ENCODE results near the gene CLGN. TPM values are rescaled to one million over a fixed set of nuclear protein-coding genes. Genes with fewer than 3 reads are reported as not detected.

The CLGN gene
- total RNA-seq, 1 donor from 2014 or later, result 76.3 TPM

DNA sequence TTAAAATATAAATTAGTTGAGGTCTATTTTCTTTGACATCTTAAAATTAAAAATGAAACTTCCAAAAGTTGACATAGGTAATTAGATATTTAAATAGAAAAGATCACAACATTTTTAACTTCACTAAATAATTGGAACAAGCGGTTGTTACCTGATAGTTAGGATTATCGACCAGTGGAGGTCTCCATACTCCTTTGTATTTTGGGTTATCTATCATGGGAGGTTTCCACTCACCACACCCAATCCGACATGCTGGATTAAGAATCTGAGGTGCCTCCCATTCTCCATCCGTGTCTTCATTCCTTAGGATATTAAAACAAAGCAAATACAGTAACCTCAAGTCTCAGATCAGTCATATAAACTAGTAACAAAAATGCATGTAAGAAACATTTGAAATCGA is 31.8 kb downstream of the CLGN start:
- intact Hi-C loops (cut with DNase I), result no loop called here
- DNase-seq (ENCODE audit: missing footprints) (no peak), ATAC-seq (no peak)

DNA sequence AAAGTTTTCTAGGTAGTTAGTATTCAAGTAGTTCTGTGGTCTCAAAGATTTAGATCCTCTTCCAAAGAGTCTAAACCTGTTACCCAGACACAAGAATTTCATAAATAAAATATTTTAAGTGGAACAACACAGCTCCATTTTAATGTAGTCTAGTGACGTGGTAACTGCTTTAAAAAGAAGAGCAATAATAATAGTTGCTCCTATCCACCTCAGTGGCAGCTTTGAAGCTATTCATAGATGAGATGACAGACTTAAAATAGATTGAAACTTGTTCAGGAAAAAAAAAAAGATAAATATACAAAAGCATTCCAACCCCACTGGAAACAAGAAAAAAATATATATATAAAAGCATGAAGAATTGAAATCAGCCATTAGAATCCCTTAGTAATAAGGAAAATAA is 39.4 kb downstream of the CLGN start:
- ATAC-seq, result no peak
- intact Hi-C loops (cut with DNase I), result no loop called here
- no peak for DNase-seq (ENCODE audit: missing footprints)

DNA sequence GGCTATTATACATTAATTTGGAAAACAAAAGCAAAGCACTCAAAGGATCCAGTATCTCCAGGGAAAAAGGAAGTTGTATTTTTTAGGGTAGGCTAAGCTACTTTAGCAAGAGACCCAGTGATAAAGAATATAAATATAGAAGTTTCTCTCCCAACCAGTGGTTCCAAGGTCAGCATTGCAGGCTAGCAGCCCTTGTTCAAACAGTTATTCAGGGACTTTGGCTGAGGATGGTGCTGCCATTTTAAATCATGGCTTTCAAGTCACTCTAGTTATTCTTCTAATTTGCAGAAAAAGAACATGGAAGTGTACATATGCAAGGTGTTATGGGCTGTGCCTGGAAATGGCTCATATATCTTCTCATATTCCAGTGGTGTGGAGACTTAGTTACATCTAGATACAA is 44.7 kb downstream of the CLGN start:
- no peak for ATAC-seq
- intact Hi-C loops (cut with DNase I), result no loop called here
- no peak for DNase-seq (ENCODE audit: missing footprints)

DNA sequence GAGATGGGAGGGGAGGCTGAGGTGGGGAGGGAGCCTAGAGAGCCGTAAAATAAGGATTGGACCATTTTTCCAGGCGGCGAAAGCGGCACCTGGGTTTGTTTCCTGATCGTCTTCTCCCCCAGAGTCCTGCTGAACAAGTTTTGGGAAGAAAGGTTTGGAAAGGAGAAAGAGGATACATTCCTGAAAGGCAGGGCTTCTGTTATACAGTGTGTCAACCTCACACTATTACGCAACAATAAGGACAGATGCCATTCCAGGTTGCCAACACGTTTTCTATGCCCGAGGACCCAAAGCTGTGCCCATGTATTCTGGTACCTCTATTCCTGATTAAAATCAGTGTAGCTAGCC is 53.3 kb downstream of the CLGN start:
- DNase-seq (ENCODE audit: missing footprints) (no peak), ATAC-seq (no peak)
- intact Hi-C loops (cut with DNase I), result loop anchor here (2.0 kb wide), 1 partner anchor 53 kb away; the partner anchor contains the start of gene CLGN

DNA sequence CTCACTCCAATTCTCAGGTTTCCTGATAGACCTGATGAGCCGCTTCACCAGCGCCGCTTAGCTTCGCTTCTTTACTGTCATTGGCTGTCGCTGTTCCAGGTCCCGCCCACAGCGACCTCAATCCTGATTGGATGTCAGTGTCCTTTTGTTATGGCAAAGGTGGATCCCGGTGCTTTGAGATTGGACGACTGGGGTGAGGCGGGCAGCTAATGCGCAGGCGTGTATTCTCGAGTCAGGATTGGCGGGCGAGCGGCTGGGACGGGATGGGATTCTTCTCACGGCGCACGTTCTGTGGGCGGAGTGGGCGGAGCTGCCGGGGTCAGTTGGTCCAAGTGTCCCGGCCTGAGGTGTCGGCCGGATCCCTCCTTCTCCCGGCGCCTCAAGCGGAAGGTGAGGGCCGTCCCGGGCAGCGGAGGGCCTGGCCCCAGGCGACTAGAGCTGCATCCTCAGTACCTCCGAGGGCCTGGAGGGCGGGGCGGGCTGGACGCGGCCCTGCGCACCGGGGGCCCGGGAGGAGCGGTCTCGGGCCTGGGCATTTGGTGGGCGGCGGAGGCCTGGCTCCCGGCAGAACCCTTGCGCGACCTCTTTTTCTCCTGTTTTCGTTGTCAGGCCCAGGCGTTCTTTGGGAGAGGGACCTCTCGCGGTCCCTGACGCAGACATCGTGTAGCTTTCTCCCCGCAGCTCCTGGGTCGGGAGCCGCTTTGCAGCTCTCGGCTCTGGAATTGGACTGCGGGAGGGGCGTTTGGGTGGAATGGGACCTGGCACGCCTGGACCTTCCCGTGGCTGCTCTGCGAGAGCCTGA is 53.9 kb downstream of the CLGN start, which contains the start of gene SCOC:
Gene SCOC (plus strand): TSS at position 319 of the 802 bp plus-strand sequence. CDS start 5,525 bp downstream, outside the sequence.
- peak; percentile 98 for DNase-seq (ENCODE audit: missing footprints)
- peak; percentile 99 for ATAC-seq
- intact Hi-C loops (cut with DNase I), result loop anchor here (2.0 kb wide), 2 partner anchors 53 to 151 kb away; partner anchors contain the start of genes CLGN and ELMOD2

DNA sequence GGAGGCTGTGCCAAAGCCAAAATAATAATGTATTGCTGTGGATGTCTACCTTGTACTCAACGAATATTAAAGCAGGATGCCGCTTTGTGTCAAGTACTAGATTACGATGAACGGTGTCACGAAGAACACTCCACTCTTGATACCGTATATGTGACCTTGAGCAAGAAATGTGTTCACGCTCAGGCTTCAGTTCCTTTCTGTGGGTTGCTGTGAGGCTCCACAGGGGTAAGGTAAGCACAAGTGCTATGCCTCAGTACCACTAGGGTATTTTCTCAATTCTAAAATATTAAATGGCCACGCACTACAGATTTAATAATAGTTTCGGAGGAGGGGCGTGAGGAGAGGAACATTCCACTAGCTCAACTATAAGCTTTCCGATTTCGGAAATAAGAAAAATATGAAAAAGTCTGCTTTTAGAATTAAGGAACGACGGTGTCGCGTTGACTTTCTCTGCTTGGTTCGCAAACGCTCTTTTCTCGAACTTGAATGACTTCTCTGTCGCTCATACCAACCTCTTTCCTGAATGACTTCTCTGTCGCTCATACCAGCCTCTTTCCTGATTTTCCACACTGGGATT is 54.6 kb downstream of the CLGN start:
- DNase-seq (ENCODE audit: missing footprints) (no peak), ATAC-seq (peak; percentile 33)
- intact Hi-C loops (cut with DNase I), result loop anchor here (2.0 kb wide), 1 partner anchor 152 kb away; the partner anchor contains the start of gene ELMOD2

DNA sequence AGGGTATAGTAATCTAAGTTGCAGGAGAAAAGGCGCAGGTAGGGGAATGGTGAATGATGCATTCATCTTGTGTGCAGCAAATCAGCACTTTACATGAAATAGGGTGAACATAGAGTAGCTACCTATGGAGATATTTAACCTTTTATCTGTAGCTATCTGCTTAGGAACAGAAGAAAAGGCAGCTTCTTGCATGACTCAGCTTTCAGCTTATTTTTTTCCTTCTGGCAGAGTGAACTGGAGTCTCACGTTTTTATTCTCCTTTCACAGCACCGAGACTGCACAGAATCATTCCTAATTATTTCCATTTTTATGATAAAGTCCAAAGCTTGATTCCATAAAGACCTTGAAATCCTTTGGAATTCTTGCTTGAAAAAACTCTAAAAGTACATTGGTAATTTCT is 58.8 kb downstream of the CLGN start:
- ATAC-seq, result no peak
- no peak for DNase-seq (ENCODE audit: missing footprints)
- intact Hi-C loops (cut with DNase I), result no loop called here

DNA sequence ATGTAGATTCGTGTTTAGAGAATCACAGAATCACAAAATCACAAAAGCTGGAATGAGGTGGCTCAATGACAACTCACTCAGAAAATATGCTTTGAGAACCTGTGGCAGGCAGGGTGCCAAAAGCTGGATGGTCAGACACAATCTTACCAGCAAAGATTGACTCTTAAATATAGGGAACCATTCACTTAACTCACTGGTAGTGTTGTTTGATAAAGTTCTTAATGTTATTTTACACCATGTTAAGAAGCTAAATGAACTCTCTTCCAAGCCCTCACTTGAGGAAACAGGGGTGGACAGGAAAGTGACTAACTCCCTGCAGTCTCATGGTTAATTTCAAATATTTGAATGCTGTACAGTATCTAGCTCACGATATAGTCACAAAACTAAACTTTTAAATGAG is 59.7 kb downstream of the CLGN start:
- intact Hi-C loops (cut with DNase I), result no loop called here
- ATAC-seq (no peak), DNase-seq (ENCODE audit: missing footprints) (no peak)

DNA sequence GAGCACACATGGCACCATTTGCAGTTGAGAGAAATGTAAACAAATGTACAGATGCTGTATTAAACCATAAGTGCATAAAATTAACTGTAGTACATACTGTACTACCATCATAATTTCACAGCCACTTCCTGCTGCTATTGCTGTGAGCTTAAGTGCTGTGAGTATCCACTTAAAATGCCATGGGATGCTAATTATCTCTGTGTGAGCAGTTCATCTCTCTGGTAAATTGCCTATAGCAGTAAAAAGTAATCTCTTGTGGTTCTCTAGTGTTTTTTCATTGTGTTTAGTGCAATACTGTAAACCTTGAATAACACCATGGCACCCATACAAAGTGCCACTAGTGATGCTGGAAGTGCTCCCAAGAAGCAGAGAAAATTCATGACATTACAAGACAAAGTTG is 63.9 kb downstream of the CLGN start:
- ATAC-seq, result no peak
- DNase-seq (ENCODE audit: missing footprints), result no peak
- intact Hi-C loops (cut with DNase I), result loop anchor here (5.0 kb wide), 2 partner anchors 249 to 489 kb away; no protein-coding TSS in a partner anchor

DNA sequence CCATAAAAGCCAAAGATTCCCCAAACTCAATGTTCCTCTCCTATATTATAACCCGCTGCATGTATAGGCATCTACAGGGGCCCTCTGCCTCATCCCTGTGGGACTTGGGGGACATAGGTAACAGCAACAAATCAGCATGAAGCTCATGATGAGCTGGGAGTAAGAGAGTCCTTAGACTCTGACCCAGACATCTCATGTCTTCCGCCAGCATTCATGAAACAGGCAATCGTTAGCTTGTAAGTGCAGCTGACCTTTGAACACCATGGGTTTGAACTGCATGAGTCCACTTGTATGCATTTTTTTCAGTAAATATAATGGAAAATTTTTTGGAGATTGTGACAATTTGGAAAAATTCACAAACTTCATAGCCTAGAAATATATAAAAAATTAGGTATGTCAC is 64.4 kb downstream of the CLGN start:
- ATAC-seq (no peak), DNase-seq (ENCODE audit: missing footprints) (no peak)
- intact Hi-C loops (cut with DNase I), result loop anchor here (5.0 kb wide), 2 partner anchors 249 to 489 kb away; no protein-coding TSS in a partner anchor

DNA sequence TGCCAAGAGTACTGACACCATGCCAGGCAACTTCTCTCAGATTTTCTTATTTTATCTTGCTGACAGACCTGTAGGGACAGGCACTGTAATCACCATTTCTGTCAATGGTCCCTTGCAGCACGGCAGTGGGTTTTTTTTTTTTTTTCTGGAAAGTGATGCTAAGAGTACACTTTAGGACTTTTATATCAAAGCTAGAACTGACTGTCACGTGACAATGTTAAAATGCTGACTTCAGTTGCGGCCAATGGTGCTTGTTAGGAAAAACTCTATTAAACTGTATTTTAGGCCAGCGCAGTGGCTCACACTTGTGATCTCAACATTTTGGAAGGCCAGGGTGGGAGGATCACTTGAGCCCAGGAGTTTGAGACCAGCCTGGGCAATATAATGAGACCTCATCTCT is 66.3 kb downstream of the CLGN start:
- DNase-seq (ENCODE audit: missing footprints) (no peak), ATAC-seq (no peak)
- intact Hi-C loops (cut with DNase I), result loop anchor here (5.0 kb wide), 2 partner anchors 251 to 491 kb away; no protein-coding TSS in a partner anchor

DNA sequence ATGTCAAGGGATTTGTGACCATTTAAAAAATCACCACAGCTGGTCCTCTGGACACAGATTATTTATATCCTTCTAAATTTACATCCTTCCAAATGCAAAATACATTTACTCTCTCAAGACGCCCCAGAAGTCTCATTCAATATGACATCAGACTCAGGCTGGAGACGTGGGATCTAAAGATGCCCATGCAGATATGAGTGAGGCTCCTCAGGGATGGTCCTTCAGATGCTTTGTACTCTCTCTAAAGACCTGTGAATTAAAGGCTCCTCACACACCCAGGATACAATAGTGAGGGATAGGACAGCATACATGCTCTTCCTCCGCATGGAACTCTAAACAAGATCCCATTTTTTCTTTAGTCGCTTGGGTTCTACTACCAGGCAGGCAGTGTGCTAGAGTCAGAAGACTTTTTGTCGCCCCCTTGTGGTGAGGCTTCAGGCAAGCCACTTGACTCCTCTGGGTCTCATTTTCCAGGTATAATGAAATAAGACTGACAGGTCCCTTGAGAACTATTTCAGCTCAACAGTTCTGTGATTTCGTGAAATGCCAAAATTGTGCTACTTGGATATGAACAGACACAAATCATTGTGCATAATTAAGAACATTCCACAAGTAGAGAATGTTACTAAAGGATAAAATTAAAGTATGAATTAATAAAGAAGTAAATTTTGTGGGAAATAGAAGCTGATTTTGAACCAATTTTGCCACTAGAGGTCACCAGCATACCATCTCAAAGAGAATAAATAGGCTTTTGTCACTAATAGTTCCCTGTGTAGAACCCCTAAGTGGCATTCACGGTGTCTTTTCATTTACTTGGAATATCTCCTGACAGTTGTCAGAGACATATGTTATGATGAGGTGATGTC is 67.7 kb downstream of the CLGN start:
- DNase-seq (ENCODE audit: missing footprints) (no peak), ATAC-seq (peak; percentile 73)
- intact Hi-C loops (cut with DNase I), result loop anchor here (5.0 kb wide), 2 partner anchors 253 to 493 kb away; no protein-coding TSS in a partner anchor

DNA sequence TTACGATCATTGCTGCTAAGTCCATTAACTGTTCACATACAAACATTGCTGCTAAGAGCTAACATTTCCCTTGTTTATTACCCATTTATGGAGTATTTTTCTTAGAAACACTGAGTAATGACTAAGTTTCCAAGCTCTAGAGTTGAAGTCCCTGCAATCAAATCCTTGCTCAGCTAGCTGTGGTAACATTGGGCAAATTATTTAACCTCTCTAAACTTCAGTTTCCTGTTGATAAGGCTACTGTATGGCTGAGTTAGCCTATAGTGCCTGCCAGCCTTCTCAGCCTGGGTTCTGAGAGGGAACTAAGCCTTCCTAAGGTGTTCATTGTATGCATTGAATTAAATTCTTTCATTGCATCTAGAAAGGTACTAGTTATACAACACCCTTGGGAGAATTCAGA is 69.2 kb downstream of the CLGN start:
- no peak for DNase-seq (ENCODE audit: missing footprints)
- intact Hi-C loops (cut with DNase I), result no loop called here
- ATAC-seq, result no peak

DNA sequence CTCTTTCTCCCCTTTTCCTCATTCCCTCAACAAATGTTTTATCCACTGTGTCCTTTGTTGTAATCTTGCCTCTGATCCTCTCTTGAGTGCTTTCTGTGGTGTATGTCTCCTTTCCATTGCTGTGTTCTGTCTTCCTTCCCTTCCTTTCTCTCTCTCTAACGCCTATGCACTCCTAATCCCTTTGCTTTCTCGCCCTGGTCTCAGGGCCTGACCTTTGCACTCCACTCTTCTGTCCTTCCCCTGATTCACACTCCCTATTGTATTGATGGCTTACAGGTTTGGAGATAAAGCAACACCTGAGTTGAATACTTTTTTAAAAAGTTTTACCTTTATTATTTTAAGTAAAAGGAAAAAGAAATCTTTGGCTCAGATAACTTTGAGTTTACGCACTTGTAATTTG is 69.6 kb downstream of the CLGN start:
- ATAC-seq (no peak), DNase-seq (ENCODE audit: missing footprints) (no peak)
- intact Hi-C loops (cut with DNase I), result no loop called here

DNA sequence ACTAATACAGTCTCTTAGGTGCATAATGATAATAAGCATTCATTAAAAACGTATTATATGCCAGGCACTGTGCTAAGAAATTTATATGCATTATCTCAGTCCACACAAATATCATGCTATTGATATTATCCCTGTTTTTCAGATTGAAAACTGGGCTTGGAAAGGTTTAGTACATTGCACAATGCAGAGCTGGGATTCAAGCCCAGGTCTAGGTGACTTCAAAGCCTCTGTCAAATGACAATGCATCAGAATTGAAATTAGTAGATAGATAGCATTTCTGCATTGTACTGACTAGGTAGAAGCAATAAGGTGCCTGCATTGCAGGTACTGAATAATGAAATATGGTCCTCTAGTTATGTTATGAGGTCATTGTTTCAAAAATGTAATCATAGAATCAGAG is 72.2 kb downstream of the CLGN start:
- intact Hi-C loops (cut with DNase I), result no loop called here
- DNase-seq (ENCODE audit: missing footprints), result no peak
- no peak for ATAC-seq

DNA sequence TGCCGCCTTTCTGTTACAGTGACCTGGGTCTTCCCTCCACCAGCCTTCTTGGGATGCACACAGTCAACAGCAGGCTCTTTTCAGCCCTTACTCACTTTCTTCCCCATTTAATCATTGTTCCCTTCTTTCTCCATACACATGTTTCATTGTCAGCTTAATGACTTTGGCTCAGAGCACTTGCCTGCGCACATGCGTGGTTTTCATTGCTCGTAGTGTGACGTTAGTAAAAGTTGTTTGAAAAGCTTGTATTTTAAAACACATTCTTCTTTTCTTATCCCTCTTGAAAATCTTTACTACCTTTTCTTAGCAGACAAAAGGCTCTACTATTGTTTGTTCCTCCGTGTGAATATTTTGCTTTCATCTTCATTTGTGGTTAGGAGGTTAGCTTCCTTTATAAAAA is 73.7 kb downstream of the CLGN start:
- intact Hi-C loops (cut with DNase I), result no loop called here
- no peak for DNase-seq (ENCODE audit: missing footprints)
- no peak for ATAC-seq

DNA sequence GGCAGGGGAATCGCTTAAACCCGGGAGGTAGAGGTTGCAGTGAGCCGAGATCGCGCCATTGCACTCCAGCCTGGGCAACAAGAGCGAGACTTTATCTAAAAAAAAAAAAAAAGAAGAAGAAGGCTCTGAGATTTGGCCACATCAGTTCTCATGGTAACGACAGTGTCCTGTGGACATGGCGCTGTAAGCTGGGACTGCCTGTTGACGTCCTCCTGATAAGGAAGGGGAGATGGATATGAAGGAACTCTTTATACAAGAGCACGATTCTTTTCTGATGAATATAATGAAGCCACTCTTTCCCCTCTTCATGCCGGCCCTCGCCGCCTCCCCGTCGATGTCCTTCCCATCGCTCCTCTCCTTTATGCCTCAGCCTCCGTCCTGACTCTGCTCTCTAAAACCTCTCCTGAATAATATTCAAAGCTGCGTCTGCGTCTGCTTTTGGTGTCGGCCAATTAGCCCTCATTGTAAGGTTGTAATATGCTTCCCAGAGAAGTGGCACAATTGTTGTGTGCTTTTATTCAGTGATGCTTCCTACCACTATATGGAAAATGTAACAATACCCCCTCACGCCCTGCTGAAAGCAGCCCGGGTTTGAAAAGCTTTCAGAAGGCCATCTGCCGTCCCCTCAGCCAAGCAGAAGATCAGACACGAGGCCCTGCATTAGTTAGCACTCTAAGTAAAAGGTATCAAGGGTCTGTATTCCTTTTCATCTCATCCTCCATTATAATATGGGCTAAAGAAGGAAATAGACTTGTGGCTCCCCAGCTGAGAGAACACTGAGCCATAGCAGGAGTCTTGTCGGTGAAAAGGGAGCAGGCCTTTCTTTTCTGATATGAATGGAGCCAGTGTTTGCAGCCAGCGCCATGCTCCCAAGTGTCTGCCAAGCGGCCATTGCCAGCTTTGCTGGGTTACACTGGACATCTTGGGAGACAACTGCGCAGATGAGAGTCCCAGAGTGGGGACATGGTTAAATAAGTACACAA is 76.1 kb downstream of the CLGN start:
- peak; percentile 48 for DNase-seq (ENCODE audit: missing footprints)
- no peak for ATAC-seq
- intact Hi-C loops (cut with DNase I), result no loop called here

DNA sequence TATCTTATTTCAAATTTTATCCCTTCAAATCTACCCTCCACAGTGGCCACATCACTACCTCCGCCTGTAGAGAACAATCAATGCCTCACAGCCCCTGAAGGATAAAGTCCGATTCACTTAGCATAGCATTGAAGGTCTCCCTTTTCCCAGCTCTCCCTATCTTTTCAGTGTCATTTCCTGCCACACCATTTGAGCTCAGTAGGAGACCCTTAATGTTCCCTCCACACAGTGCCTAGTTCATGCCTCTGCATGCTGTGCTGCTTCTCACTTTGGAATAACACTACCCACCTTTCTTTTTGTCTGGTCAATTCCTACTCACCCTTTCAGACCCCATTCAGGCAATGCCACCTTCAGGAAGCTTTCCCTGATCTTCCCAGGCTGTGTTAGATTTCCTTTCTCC is 77.6 kb downstream of the CLGN start:
- intact Hi-C loops (cut with DNase I), result no loop called here
- ATAC-seq, result no peak
- no peak for DNase-seq (ENCODE audit: missing footprints)

Data from Right ventricle myocardium inferior (tissue), 1 donor.